Cardiac fibroblast (primary cell): Measurements from ENCODE around the gene DIP2C.

Experiments
- DNase-seq, 2 donors: peaks; one replicate each; pipeline versions ENCODE4 v3.0.0 to v3.0.0-alpha.2; 2010; ENCODE audit warnings: low read depth in 2 of 2
- H3K4me3 ChIP-seq, 2 donors: replicated peaks in 1 of 2; 1 replicate in 1 of 2; 2 replicates in 1 of 2; pipeline ENCODE4 v1.5.1; 2011; ENCODE audit warnings: low read depth in 2 of 2, low read length in 2 of 2, mild to moderate bottlenecking in 2 of 2, moderate library complexity in 1 of 2
- TF ChIP-seq, protein P1 (sequence below): IDR thresholded peaks from one replicate; pipeline ENCODE4 v1.5.1; 2011; ENCODE audit warnings: low read depth, mild to moderate bottlenecking, low read length, inconsistent platforms

The DIP2C gene, protein sequence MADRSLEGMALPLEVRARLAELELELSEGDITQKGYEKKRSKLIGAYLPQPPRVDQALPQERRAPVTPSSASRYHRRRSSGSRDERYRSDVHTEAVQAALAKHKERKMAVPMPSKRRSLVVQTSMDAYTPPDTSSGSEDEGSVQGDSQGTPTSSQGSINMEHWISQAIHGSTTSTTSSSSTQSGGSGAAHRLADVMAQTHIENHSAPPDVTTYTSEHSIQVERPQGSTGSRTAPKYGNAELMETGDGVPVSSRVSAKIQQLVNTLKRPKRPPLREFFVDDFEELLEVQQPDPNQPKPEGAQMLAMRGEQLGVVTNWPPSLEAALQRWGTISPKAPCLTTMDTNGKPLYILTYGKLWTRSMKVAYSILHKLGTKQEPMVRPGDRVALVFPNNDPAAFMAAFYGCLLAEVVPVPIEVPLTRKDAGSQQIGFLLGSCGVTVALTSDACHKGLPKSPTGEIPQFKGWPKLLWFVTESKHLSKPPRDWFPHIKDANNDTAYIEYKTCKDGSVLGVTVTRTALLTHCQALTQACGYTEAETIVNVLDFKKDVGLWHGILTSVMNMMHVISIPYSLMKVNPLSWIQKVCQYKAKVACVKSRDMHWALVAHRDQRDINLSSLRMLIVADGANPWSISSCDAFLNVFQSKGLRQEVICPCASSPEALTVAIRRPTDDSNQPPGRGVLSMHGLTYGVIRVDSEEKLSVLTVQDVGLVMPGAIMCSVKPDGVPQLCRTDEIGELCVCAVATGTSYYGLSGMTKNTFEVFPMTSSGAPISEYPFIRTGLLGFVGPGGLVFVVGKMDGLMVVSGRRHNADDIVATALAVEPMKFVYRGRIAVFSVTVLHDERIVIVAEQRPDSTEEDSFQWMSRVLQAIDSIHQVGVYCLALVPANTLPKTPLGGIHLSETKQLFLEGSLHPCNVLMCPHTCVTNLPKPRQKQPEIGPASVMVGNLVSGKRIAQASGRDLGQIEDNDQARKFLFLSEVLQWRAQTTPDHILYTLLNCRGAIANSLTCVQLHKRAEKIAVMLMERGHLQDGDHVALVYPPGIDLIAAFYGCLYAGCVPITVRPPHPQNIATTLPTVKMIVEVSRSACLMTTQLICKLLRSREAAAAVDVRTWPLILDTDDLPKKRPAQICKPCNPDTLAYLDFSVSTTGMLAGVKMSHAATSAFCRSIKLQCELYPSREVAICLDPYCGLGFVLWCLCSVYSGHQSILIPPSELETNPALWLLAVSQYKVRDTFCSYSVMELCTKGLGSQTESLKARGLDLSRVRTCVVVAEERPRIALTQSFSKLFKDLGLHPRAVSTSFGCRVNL (N-terminal part only)

DNA sequence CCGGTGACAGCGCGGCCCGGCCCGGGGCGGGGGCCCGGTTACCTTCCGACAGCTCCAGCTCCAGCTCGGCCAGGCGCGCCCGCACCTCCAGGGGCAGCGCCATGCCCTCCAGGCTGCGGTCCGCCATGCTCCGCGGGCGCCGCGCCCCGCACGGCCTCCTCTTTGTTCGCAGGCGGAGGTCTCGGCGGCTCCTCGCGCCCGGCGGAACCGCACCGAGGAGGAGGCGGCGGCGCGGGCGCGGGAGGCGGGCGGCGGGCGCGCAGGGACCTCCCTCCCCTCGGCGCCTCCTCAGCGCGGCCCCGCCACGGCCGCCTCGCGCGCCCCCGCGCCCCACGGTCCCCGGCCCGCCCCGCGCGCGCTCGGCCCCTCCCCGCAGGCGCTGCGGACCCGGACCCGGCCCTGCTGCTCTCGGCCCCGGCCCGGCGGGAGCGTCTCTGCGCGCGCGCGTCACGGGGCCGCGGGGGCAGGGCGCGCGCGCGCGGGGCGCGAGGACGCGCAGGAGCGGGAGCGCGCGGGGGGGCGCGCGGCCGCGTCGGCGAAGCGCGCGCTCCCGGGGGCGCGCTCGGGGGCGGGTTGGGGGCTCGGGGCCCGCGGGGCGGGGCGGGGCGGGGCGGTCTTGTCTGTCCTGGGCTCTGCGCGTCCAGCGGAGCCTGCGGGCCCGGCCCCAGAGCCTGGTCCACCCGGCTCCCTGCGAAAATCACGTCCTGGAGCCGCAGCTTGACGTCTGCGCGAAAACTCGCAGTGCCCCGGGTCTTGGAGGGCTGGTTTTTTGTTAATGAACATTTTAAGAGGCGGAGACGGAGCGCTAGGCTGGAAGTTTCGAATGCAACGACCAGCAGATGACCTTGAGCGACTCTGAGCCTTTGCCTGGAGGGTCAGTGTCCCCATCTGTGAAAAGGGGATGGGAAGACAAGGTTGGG, at the start of gene DIP2C:
DIP2C (minus strand) TSS at position 217 of the 920 bp plus-strand sequence; CDS start at position 127, 90 bp downstream.
- TF ChIP-seq, protein P1, sequence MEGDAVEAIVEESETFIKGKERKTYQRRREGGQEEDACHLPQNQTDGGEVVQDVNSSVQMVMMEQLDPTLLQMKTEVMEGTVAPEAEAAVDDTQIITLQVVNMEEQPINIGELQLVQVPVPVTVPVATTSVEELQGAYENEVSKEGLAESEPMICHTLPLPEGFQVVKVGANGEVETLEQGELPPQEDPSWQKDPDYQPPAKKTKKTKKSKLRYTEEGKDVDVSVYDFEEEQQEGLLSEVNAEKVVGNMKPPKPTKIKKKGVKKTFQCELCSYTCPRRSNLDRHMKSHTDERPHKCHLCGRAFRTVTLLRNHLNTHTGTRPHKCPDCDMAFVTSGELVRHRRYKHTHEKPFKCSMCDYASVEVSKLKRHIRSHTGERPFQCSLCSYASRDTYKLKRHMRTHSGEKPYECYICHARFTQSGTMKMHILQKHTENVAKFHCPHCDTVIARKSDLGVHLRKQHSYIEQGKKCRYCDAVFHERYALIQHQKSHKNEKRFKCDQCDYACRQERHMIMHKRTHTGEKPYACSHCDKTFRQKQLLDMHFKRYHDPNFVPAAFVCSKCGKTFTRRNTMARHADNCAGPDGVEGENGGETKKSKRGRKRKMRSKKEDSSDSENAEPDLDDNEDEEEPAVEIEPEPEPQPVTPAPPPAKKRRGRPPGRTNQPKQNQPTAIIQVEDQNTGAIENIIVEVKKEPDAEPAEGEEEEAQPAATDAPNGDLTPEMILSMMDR: no peak
- DNase-seq: peak; percentile 66 to 91
- peak within 1 kb of the TSS; percentile 67 to 69 for H3K4me3 ChIP-seq

DNA sequence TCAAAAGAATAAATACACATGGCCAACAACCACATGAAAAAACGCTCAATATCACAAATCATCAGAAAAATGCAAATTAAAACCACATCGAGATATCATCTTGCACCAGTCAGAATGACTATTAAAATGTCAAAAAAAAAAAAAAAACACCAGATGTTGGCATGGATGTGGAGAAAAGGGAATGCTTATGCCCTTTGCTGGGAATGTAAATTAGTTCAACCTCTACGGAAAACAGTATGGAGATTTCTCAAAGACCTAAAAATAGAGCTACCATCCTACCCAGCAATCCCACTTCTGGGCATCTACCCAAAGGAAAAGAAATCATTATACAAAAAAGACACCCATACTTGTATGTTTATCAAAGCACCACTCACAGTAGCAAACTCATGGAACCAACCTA, 45.0 kb upstream of the DIP2C start:
- no peak overlapping the region for H3K4me3 ChIP-seq
- no peak for DNase-seq
- TF ChIP-seq, protein P1: no peak

DNA sequence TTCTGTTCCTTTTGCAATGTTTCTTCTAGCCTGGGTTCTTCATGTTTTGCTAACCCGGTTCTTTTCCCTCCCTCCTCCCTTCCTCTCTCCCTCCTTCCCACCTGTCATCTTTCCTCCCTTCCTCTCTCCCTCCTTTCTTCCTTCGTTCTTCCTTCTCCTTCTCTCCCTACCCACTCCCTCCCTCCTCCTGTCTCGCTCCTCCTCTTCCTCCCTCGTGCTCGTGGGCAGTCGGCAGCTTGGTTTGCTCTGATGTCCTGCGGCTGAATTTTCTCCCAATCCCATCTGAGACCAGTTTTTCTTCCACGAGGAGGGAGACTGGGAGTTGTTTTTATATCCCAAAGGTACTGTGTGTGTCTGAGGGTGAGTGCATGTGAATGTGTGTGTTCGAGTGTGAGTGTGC, 43.6 kb upstream of the DIP2C start:
- no peak for DNase-seq
- TF ChIP-seq, protein P1: no peak
- H3K4me3 ChIP-seq: no peak overlapping the region

DNA sequence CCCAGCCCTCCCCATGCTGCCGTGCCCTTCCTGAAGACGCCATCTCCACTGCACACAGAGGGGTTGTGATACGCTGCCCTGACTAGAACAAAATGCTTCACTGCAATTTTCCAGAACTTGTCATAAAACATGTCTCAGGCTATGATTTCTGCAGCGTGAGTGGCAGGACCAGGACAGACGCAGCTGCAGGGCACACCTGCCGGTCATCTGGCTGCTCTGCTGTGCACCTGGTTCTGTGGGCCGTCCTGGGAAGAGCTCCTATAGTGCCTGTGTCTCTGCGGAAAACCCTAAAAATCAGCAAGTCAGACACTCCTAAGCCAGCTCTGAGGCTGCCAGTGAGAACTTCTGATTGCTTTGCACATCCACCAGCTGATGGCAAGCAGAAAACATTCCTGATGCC, 39.7 kb upstream of the DIP2C start:
- TF ChIP-seq, protein P1: no peak
- no peak for DNase-seq
- no peak overlapping the region for H3K4me3 ChIP-seq

DNA sequence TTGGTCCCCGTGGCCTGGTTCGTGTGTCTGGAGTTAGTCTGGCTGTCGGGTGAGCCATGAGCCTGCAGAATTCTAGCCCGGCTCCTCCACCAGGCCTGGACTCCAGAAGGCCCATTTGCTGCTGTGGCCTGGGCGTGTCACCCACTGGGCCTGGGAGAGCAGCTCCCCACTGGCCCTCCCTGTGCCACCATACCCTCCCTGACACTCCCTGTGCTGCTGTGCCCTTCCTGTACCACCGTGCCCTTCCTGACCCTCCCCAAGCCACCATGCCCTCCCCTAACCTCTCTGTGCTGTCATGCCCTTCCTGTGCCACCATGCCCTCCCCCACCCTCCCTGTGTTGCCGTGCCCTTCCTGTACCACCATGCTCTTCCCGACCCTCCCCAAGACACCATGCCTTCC, 39.1 kb upstream of the DIP2C start:
- TF ChIP-seq, protein P1: no peak
- no peak overlapping the region for H3K4me3 ChIP-seq
- no peak for DNase-seq
